ENCODE measurements around the gene ABCA4. TPM values are rescaled to one million over a fixed set of nuclear protein-coding genes. Genes with fewer than 3 reads are reported as not detected.
"Not testable (repeated sequence)": the region's sequence is repeated elsewhere in the genome, so short reads cannot be mapped to it uniquely, and the experiment has no call there.

The ABCA4 gene
- total and polyA plus RNA-seq, 2 experiments from 2014 or later, result 0.20 to 3.7 TPM

DNA sequence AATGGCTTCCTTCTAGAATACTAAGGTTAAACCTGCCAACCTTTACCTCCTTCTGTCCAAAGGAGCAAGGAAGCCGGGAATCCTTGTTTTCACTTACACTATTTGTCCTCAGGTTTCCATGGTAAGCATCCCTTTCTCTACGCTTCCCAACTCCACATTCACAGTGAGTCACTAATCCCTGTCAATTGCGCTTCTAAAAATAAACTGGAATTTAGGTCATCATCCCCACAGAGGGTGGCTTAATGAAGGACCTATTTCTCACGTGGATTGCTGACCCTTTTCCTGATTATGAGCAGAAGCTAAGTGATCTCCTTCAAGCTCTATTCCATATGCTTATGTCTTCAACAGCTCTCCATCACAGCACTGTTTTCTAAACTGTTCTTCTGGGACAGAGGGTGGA is 39.9 kb upstream of the ABCA4 start:
- Histone ChIP-seq H3K36me3 (ENCODE audit: low read depth) (no peaks in the 10 kb centered on the region), H3K4me3 (no peak overlapping the region), H3K9me2 (ENCODE audit: insufficient read depth) (no peaks in the 10 kb centered on the region), H3K4me1 (ENCODE audit: insufficient read depth) (peaks cover 14% of the 10 kb centered on the region), H3K9ac (peak overlapping the region; percentile 47), H3F3A (ENCODE audit: insufficient read depth) (peaks cover 37% of the 10 kb centered on the region), H3K79me2 (ENCODE audit: insufficient read depth) (no peaks in the 10 kb centered on the region), H3K9me3 (ENCODE audit: low read depth) (no peaks in the 10 kb centered on the region), H4K20me1 (ENCODE audit: insufficient read depth) (no peaks in the 10 kb centered on the region), H3K27ac (peak overlapping the region; percentile 40), H3K27me3 (replicated peaks; ENCODE audit: insufficient read depth) (no peaks in the 10 kb centered on the region), H3K4me2 (ENCODE audit: unreplicated experiment) (peak overlapping the region; percentile 35), H2AFZ (no peak overlapping the region)
- DNase-seq, result peak; percentile 90
- in situ Hi-C loops (cut with MboI), result no loop called here
- no peak for TF ChIP-seq EZH2phosphoT487 (IDR thresholded peaks at IDR 0.05; ENCODE audit: insufficient read depth, low read depth)
- no peak for TF ChIP-seq EZH2 (IDR thresholded peaks at IDR 0.05; ENCODE audit: insufficient read depth, poor library complexity, severe bottlenecking)
- 4% methylated on average over 4 of the region's 4 CpGs for WGBS, 2 experiments (ENCODE audit: low coverage in 1 of 2, low lambda C conversion rate in 2 of 2, missing lambda C conversion rate in 2 of 2)

DNA sequence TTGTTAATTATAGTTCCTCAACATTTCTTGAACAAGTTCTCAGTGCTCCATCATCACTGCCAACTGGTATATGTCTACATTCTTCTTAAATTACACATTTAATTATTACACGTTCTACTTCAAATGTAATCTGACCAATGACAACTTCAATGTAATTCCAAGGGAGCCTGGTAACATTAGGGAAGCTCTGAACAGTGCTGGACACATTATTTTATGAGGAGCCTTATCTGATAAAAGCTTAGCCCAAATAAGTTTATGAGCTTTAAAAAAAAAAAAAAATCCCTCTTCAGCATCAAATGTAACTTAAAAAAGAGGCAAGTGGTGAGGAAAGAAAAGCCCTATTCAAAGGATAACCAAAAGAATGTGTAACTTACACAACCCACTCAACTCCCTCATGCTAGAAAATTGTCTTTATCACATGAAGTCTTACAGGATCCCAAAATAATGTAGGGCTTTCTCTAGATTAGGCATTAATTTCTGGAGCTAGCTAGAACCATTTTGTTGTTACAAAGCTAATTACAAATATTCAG is 35.2 kb upstream of the ABCA4 start:
- Histone ChIP-seq H3K9ac (no peak overlapping the region), H3K36me3 (ENCODE audit: low read depth) (no peaks in the 10 kb centered on the region), H3K27ac (no peak overlapping the region), H3K4me2 (ENCODE audit: unreplicated experiment) (no peak overlapping the region), H2AFZ (no peak overlapping the region), H3K4me1 (ENCODE audit: insufficient read depth) (peaks cover 10% of the 10 kb centered on the region), H3K9me2 (ENCODE audit: insufficient read depth) (no peaks in the 10 kb centered on the region), H3F3A (ENCODE audit: insufficient read depth) (peaks cover 15% of the 10 kb centered on the region), H4K20me1 (ENCODE audit: insufficient read depth) (no peaks in the 10 kb centered on the region), H3K27me3 (replicated peaks; ENCODE audit: insufficient read depth) (no peaks in the 10 kb centered on the region), H3K79me2 (ENCODE audit: insufficient read depth) (no peaks in the 10 kb centered on the region), H3K4me3 (no peak overlapping the region), H3K9me3 (ENCODE audit: low read depth) (no peaks in the 10 kb centered on the region)
- 47 to 68% methylated on average over 1 of the region's 1 CpG for WGBS, 2 experiments (ENCODE audit: low coverage in 1 of 2, low lambda C conversion rate in 2 of 2, missing lambda C conversion rate in 2 of 2)
- in situ Hi-C loops (cut with MboI), result no loop called here
- DNase-seq, result peak; percentile 30
- TF ChIP-seq EZH2phosphoT487 (IDR thresholded peaks at IDR 0.05; ENCODE audit: insufficient read depth, low read depth) (no peak), EZH2 (IDR thresholded peaks at IDR 0.05; ENCODE audit: insufficient read depth, poor library complexity, severe bottlenecking) (no peak)

DNA sequence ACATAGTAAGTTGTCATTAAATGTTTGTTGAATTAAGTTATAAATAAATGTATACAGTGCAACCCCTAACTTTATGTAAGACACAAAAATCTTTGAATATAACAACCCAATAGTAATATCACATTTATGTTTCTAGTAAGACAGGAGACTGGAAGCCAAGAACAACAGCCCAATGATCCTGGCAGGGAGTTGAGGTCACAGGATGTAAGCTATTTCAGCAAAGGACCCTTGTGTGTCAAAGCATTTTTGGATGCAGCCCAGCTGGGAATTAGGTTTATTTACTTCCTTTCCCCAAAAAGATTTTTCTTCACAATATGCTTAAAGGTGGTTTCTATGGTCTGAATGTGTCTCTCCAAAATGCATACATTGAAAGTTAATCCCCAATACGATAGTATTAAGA is 34.0 kb upstream of the ABCA4 start:
- Histone ChIP-seq H3K9me3 (ENCODE audit: low read depth) (no peaks in the 10 kb centered on the region), H3K27me3 (replicated peaks; ENCODE audit: insufficient read depth) (no peaks in the 10 kb centered on the region), H3K9me2 (ENCODE audit: insufficient read depth) (no peaks in the 10 kb centered on the region), H4K20me1 (ENCODE audit: insufficient read depth) (no peaks in the 10 kb centered on the region), H3K27ac (no peak overlapping the region), H2AFZ (no peak overlapping the region), H3K79me2 (ENCODE audit: insufficient read depth) (no peaks in the 10 kb centered on the region), H3K4me2 (ENCODE audit: unreplicated experiment) (no peak overlapping the region), H3K9ac (no peak overlapping the region), H3K4me1 (ENCODE audit: insufficient read depth) (no peaks in the 10 kb centered on the region), H3K4me3 (no peak overlapping the region), H3K36me3 (ENCODE audit: low read depth) (no peaks in the 10 kb centered on the region), H3F3A (ENCODE audit: insufficient read depth) (peaks cover 12% of the 10 kb centered on the region; the same call in 1 of the 2 replicates)
- no peak for TF ChIP-seq EZH2 (IDR thresholded peaks at IDR 0.05; ENCODE audit: insufficient read depth, poor library complexity, severe bottlenecking)
- TF ChIP-seq EZH2phosphoT487 (IDR thresholded peaks at IDR 0.05; ENCODE audit: insufficient read depth, low read depth), result no peak
- in situ Hi-C loops (cut with MboI), result no loop called here
- DNase-seq, result no peak
- 96% methylated on average over 1 of the region's 1 CpG for WGBS, 2 experiments (ENCODE audit: low coverage in 1 of 2, low lambda C conversion rate in 2 of 2, missing lambda C conversion rate in 2 of 2)

DNA sequence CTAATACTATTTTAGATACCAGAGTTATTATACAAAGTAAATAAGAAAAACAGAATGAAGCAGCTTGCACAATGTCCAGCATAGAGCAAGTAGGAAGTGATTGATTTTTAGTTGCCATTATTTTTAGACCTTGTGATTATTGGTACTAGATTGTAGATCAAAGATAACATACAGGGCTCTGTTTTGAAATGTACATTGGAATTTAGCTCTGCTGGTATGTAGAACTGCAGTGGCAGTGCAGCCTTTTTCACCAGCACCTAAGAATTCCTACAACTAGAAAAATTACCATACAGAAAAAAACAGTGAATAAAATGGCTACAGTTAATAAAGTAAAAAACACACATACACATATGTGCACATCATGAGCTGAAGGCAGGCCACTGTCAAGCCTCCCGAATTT is 32.2 kb upstream of the ABCA4 start:
- H3K9me3 ChIP-seq (ENCODE audit: low read depth), result no peaks in the 10 kb centered on the region
- TF ChIP-seq EZH2 (IDR thresholded peaks at IDR 0.05; ENCODE audit: insufficient read depth, poor library complexity, severe bottlenecking) (no peak), EZH2phosphoT487 (IDR thresholded peaks at IDR 0.05; ENCODE audit: insufficient read depth, low read depth) (no peak)
- no peaks in the 10 kb centered on the region for H3K79me2 ChIP-seq (ENCODE audit: insufficient read depth)
- no peak overlapping the region for H3K4me3 ChIP-seq
- H3K27ac ChIP-seq, result no peak overlapping the region
- H3K9ac ChIP-seq, result no peak overlapping the region
- H2AFZ ChIP-seq, result no peak overlapping the region
- no peaks in the 10 kb centered on the region for H3K4me1 ChIP-seq (ENCODE audit: insufficient read depth)
- H3F3A ChIP-seq (ENCODE audit: insufficient read depth), result no peaks in the 10 kb centered on the region
- no peaks in the 10 kb centered on the region for H4K20me1 ChIP-seq (ENCODE audit: insufficient read depth)
- H3K27me3 ChIP-seq (replicated peaks; ENCODE audit: insufficient read depth), result no peaks in the 10 kb centered on the region
- H3K36me3 ChIP-seq (ENCODE audit: low read depth), result no peaks in the 10 kb centered on the region
- H3K9me2 ChIP-seq (ENCODE audit: insufficient read depth), result no peaks in the 10 kb centered on the region
- no peak for DNase-seq
- in situ Hi-C loops (cut with MboI), result no loop called here
- no peak overlapping the region for H3K4me2 ChIP-seq (ENCODE audit: unreplicated experiment)
- 0 to 10% methylated on average over 1 of the region's 1 CpG for WGBS, 2 experiments (ENCODE audit: low coverage in 1 of 2, low lambda C conversion rate in 2 of 2, missing lambda C conversion rate in 2 of 2)

DNA sequence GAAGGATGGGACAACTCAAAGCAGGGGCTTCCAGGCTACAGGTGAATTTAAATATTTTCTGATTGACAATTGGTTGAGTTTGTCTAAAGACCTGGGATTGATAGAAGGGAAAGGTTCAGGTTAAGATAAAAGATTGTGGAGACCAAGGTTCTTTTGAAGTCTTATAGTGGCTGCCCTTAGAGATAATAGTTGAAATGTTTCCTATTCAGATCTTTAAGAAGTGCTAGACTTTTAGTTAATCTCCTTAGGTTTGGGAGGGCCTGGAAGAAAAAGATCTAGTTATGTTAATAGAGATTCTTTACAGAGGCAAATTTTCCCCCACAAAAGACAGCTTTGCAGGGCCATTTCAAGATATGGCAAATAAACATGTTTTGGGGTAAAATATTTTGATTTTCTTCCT is 28.2 kb upstream of the ABCA4 start:
- not testable (repeated sequence) for H3F3A ChIP-seq (ENCODE audit: insufficient read depth)

More for the DNA sequence above, 28.2 kb upstream of the ABCA4 start:
- H3K36me3 ChIP-seq (ENCODE audit: low read depth); H3K79me2 ChIP-seq (ENCODE audit: insufficient read depth); H3K9me2 ChIP-seq (ENCODE audit: insufficient read depth); DNase-seq; in situ Hi-C loops (cut with MboI); H3K27me3 ChIP-seq (replicated peaks; ENCODE audit: insufficient read depth); H3K4me1 ChIP-seq (ENCODE audit: insufficient read depth); H3K4me2 ChIP-seq (ENCODE audit: unreplicated experiment); H3K9ac ChIP-seq; H3K27ac ChIP-seq; H3K9me3 ChIP-seq (ENCODE audit: low read depth); H3K4me3 ChIP-seq; H2AFZ ChIP-seq; H4K20me1 ChIP-seq (ENCODE audit: insufficient read depth): not testable (repeated sequence)
